Dendritic cell treated with granulocyte-macrophage colony-stimulating factor and Interleukin-4, amounts not matched to agents 40 ng/mL and 50 ng/mL, for 4 days (primary cell): ENCODE results near the gene TMPRSS6.
A peak's percentile ranks its signal among the peaks of the same experiment; 100 is the strongest.

Source experiments
- H3K27ac Mint-ChIP-seq: one replicate; pipeline ENCODE4 v1.8.0; 2022; ENCODE audit warnings: mild to moderate bottlenecking, mixed read lengths
- H3K27me3 Mint-ChIP-seq: one replicate; pipeline ENCODE4 v1.8.0; 2022; ENCODE audit warnings: mild to moderate bottlenecking, mixed read lengths
- H3K36me3 Mint-ChIP-seq: one replicate; pipeline ENCODE4 v1.8.0; 2022; ENCODE audit warnings: low read depth, mixed read lengths
- H3K4me1 Mint-ChIP-seq: one replicate; pipeline ENCODE4 v1.8.0; 2022; ENCODE audit warnings: low read depth, mixed read lengths
- H3K4me3 Mint-ChIP-seq: one replicate; pipeline ENCODE4 v1.8.0; 2022; ENCODE audit warnings: mild to moderate bottlenecking, moderate library complexity, mixed read lengths
- H3K9me3 Mint-ChIP-seq: one replicate; pipeline ENCODE4 v1.8.0; 2022; ENCODE audit warnings: mixed read lengths
- intact Hi-C: fragments of 100-400 bp; cut with micrococcal nuclease; formaldehyde crosslinking; loops from one replicate; pipeline ENCODE4 v1.15.0; 2022

The TMPRSS6 gene

DNA sequence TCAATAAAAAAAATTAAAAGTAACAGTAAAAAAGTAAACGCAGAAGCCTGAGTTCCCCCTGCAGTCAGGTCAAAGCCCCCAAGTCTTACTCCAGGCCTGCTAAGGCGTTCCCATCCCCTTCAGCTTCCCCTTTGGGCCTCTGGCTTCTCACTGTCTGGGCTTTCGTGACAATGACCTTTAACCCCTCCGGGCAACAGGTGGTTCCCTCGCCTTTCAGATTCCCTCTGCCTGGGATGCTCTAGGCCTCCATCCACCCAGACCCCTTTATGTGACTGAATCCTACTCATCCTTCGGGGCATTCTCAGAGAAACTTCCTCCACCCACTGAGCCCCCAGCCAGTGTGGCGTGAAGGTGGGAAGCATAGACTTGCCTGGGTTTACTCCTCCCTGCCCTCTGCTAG, 82.0 kb downstream of the TMPRSS6 start:
- Mint-ChIP-seq H3K27me3 (no peaks in the 10 kb centered on the region), H3K36me3 (peaks cover 67% of the 10 kb centered on the region), H3K4me1 (peaks cover 22% of the 10 kb centered on the region), H3K4me3 (no peak overlapping the region), H3K27ac (no peak overlapping the region), H3K9me3 (no peaks in the 10 kb centered on the region)
- intact Hi-C loops, result no loop called here

DNA sequence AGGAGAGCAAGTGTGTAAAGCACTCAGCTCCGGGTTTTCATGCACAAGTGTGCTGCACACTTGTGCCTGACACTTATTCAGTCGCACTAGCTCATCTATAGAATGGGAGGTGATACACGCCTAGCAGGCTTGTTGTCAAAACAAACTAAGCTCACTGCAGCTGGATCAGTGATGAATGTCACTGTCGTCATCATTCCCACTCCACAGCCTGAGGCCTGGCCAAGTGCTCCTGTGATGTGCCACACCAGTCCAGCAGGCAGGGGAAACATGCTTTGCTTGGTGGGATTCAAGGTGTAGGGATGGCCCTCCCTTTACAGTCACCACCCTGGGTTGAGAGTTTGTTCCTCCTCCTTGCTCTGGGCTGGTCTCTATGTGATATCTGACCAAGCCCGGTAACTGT, 83.2 kb downstream of the TMPRSS6 start:
- Mint-ChIP-seq H3K4me1 (peaks cover 22% of the 10 kb centered on the region), H3K27ac (no peak overlapping the region)
- intact Hi-C loops, result no loop called here

DNA sequence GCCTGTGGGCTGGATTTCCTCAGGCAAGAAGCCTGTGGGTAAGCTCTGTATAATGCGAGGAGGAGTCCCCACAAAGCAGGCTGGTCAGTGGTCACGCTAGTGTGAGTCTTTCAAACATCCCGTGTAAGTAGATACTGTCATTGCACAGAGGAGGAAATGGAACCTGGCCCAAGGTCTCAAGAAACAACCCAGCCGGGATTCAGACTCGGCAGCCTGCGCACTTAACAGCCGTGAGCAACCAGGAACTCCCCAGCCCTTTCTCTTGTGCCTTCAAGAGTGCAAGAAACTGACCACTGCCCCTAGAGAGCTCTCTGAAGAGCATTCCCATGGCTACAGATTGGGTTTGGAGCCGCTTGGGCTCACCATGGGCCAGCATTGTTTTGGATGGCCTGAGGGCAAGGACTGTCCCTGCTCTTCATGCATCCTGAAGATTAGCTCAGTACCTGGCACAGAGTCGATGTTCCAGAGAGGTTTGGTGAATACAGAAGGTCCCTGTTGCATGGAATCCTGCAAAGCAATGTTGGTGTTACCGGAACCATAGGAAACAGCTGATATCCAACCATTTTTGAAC, 83.9 kb downstream of the TMPRSS6 start:
- Mint-ChIP-seq H3K9me3 (no peaks in the 10 kb centered on the region), H3K4me3 (no peak overlapping the region), H3K36me3 (peaks cover 64% of the 10 kb centered on the region), H3K27ac (no peak overlapping the region), H3K27me3 (no peaks in the 10 kb centered on the region), H3K4me1 (peaks cover 26% of the 10 kb centered on the region)
- intact Hi-C loops, result no loop called here

More for the DNA sequence above, 83.2 kb downstream of the TMPRSS6 start:
- no peaks in the 10 kb centered on the region for H3K9me3 Mint-ChIP-seq
- H3K36me3 Mint-ChIP-seq, result peaks cover 67% of the 10 kb centered on the region
- H3K4me3 Mint-ChIP-seq, result no peak overlapping the region
- H3K27me3 Mint-ChIP-seq, result no peaks in the 10 kb centered on the region

DNA sequence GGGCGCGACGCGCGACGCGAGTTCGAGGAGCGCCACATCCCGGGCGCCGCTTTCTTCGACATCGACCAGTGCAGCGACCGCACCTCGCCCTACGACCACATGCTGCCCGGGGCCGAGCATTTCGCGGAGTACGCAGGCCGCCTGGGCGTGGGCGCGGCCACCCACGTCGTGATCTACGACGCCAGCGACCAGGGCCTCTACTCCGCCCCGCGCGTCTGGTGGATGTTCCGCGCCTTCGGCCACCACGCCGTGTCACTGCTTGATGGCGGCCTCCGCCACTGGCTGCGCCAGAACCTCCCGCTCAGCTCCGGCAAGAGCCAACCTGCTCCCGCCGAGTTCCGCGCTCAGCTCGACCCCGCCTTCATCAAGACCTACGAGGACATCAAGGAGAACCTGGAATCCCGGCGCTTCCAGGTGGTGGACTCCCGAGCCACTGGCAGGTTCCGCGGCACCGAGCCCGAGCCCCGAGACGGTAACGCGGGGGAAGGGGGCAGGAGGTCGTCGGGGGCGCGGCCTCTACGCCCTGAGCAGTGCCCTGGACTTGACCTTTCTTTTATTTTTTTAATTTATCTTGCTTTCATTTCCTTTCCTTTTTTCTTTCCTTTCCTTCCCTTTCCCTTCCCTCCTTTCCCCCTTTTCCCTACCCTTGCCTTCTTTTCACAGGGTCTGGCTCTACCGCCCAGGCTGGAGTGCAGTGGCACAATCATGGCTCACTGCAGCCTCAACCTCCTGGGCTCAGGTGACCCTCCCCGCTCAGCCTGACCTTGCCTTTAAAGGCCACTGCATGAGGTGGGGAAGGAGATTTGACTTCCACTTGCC, 85.0 kb downstream of the TMPRSS6 start:
- peaks cover 30% of the 10 kb centered on the region for H3K4me1 Mint-ChIP-seq
- H3K27me3 Mint-ChIP-seq, result no peaks in the 10 kb centered on the region
- intact Hi-C loops, result no loop called here
- peaks cover 60% of the 10 kb centered on the region for H3K36me3 Mint-ChIP-seq
- no peak overlapping the region for H3K4me3 Mint-ChIP-seq
- H3K27ac Mint-ChIP-seq, result no peak overlapping the region
- H3K9me3 Mint-ChIP-seq, result no peaks in the 10 kb centered on the region

DNA sequence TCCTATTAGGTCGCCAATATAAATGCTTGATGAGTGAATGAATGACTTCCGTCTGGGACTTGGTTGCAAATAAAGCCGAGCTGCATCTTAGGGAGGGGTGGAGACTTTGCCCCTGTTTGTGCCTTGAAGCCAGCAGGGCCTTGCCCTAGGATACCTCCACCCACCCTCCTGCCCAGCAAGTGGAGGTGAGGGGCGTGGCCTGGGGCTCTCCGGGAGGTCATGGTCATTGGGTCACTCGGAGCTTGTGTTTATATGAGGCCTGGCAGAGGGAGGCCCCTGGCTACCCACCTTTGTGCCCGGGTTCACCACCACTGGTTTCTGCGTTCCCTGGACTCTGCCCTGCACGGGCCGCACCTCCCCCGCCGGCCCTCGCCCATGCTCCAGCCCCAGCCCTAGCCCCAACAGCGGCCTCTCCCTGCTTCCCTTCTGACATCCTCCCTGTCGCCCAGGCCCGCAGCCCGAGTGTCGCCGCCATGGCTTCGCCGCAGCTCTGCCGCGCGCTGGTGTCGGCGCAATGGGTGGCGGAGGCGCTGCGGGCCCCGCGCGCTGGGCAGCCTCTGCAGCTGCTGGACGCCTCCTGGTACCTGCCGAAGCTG, 85.7 kb downstream of the TMPRSS6 start:
- Mint-ChIP-seq H3K4me3 (no peak overlapping the region), H3K4me1 (peaks cover 30% of the 10 kb centered on the region)
- intact Hi-C loops, result no loop called here

DNA sequence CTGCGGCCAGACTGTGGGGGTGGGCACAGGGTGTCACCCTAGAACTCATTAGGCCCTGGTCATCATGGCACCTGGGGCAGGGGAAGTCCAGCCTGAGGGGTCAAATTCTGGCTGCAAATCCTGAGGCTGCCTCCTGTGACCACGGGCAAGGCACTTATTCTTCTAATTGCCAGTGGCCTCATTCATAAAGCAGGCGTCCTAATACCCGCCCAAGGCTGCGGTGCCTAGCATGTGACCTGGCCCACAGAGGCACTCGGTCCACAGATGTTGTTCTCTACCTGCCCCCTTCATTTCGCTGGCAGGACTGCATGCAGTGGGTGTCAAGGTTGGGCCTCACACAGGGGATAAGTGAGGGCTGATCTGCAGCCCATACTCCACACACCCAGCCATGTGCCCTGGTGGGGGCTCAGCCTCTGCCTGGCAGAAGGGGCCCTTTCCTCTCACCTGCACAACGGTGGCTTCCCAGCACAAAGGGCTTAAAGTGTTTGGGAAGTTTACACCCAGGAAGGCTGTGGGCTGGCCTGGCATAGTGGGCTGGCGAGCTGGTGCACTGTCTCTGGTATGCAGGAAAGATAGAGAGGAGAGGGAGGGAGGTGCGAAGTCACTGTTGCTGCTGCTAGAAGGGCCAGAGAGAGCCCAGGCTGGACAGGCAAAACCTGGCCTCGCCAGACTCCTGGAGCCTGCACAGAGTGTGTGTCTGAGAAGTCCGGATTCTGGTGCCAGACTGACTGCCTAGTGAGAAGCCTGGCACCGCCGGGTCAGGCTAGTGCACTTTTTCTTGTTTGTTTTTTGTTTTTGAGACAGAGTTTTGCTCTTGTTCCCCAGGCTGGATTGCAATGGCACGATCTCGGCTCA, 86.8 kb downstream of the TMPRSS6 start:
- intact Hi-C loops, result no loop called here
- peaks cover 41% of the 10 kb centered on the region for H3K4me1 Mint-ChIP-seq
- no peaks in the 10 kb centered on the region for H3K27me3 Mint-ChIP-seq
- H3K36me3 Mint-ChIP-seq, result peaks cover 54% of the 10 kb centered on the region
- H3K9me3 Mint-ChIP-seq, result no peaks in the 10 kb centered on the region
- H3K27ac Mint-ChIP-seq, result no peak overlapping the region
- H3K4me3 Mint-ChIP-seq, result no peak overlapping the region

More for the DNA sequence above, 85.7 kb downstream of the TMPRSS6 start:
- no peaks in the 10 kb centered on the region for H3K9me3 Mint-ChIP-seq
- H3K36me3 Mint-ChIP-seq, result peaks cover 54% of the 10 kb centered on the region
- no peaks in the 10 kb centered on the region for H3K27me3 Mint-ChIP-seq
- H3K27ac Mint-ChIP-seq, result no peak overlapping the region

DNA sequence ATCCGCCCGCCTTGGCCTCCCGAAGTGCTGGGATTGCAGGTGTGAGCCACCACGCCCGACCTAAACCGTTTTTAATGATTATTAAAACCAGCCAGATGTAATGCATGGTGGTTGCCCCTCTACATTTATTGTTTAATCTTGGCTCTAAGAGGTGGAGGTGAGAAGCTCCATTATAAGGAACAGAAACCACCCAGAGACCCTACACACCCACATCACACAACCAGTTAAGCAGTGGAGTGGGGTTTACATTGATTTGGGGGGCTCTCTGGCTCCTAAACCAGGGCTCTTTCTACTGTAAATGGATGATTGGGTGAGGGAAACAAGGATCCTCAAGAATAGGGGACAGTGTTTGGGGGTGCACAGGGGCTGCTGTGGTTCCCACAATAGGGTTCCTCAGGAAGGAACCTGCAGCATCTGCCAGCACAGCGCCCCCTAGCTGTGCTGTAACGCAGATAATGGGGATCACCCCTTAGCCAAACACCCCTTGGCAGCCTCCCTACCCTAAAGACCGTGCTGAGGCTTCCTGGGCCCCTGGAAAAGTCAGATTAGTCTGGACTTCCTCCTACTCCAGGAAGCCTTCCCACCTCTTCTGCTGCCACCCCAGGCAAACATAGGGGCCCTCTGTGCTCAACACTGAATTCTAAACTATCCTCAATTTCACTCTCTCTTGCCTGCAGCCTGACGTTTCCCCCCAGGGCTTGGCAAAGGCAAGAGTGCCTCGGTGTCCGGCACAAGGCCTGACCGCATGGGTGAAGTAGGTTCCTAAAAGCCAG, 87.6 kb downstream of the TMPRSS6 start:
- H3K36me3 Mint-ChIP-seq, result peaks cover 52% of the 10 kb centered on the region
- no peak overlapping the region for H3K27ac Mint-ChIP-seq
- H3K4me3 Mint-ChIP-seq, result no peak overlapping the region
- peaks cover 49% of the 10 kb centered on the region for H3K4me1 Mint-ChIP-seq
- H3K9me3 Mint-ChIP-seq, result no peaks in the 10 kb centered on the region
- intact Hi-C loops, result no loop called here
- no peaks in the 10 kb centered on the region for H3K27me3 Mint-ChIP-seq

DNA sequence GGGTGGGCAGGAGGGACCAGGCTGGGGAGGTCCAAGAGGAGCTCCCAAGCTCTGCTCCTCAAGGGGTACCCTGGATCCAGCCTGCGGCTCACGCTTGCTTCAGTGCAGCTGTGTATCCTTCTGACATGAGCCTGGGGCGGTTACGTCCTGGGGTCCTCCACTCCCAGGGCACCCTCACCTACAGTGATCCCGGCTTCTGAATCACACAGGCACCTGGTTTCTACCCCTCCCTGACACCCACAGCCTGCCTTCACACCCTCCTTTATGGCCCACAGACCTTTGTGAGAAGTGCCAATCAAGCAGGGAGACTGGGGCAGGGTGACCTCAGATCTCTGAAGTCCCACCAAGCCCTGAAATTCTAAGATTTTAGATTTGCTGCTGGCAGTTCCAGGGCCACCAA, 88.5 kb downstream of the TMPRSS6 start:
- H3K9me3 Mint-ChIP-seq, result no peaks in the 10 kb centered on the region
- intact Hi-C loops, result no loop called here
- H3K36me3 Mint-ChIP-seq, result peaks cover 52% of the 10 kb centered on the region
- no peak overlapping the region for H3K4me3 Mint-ChIP-seq
- peaks cover 53% of the 10 kb centered on the region for H3K4me1 Mint-ChIP-seq
- no peak overlapping the region for H3K27ac Mint-ChIP-seq
- H3K27me3 Mint-ChIP-seq, result no peaks in the 10 kb centered on the region

DNA sequence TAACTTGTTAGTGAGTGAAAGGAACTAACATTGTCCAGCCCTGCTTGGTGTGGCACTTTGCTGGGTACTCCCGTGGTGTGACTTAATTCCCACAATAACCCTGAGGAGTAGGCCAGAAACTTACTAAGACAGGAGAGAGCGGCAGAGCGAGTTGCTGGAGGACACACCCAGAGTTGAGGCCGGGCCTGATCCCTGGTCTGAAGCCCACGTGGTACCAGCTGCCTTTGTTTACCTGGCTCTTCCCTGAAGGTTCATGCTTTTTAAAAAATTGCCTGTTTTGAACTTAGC, 89.4 kb downstream of the TMPRSS6 start:
- H3K9me3 Mint-ChIP-seq, result no peaks in the 10 kb centered on the region
- peak overlapping the region; percentile 97 for H3K4me3 Mint-ChIP-seq
- peaks cover 47% of the 10 kb centered on the region for H3K36me3 Mint-ChIP-seq
- H3K27me3 Mint-ChIP-seq, result no peaks in the 10 kb centered on the region
- intact Hi-C loops, result no loop called here
- peak overlapping the region; percentile 91 for H3K27ac Mint-ChIP-seq
- peaks cover 59% of the 10 kb centered on the region for H3K4me1 Mint-ChIP-seq

DNA sequence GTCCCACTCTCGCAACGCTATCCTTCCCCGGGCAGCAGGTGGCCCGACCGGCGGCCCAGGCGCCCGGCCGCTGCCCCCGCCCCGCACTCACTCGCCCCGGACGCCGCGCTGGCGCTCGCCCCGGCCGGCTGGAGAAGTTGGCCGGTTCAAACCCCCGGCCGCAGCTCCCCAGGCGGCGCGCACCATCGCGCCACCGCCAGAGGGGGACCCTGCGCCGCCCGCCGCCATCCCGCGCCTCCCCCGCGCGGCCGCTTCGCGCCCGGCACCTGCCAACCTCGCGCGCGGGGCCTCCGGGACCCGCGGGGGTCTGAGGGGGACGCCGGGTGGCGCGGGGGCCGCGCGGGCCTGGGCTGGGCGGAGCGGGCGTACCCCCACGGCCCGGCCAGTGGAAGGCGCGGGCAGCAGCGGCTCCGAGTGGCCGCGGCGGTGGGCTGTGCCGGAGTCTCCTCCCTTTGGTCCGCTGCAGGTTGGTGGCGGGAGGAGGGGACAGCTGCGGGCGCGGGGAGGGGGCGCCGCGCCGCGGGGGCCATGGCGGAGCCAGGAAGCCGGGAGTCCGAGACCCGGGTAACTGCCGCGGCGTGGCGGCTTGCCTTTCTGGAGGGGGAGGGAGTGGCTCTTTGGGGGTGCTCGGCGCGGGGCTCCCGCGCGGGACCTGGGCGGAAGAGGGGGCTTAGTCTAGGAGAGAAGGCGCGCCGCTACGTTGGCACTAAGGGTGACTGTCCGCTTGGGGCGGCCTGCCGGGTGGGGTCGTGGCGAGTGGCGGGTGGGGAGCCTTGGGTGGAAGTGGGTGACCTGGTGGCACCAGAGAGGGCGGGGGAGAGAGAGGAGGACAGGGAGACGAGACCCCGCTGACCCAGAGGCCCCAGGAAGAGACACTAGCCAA, 90.0 kb downstream of the TMPRSS6 start, which contains the start of the genes MPST and TST:
Gene MPST (plus strand): TSS at position 434 of the 883 bp plus-strand sequence. CDS start 95 bp downstream, at position 529.
Gene TST (minus strand): TSS at position 139 of the 883 bp plus-strand sequence. CDS start 715 bp downstream, outside the sequence.
- Mint-ChIP-seq H3K4me1 (peaks cover 57% of the 10 kb centered on the region), H3K27ac (peak within 1 kb of the TSS; percentile 91), H3K27me3 (no peaks in the 10 kb centered on the region), H3K4me3 (peak within 1 kb of the TSS; percentile 97), H3K9me3 (no peaks in the 10 kb centered on the region), H3K36me3 (peaks cover 41% of the 10 kb centered on the region)
- intact Hi-C loops, result loop anchor here (2.0 kb wide), 1 partner anchor 31 kb away; the partner anchor contains the start of gene KCTD17

DNA sequence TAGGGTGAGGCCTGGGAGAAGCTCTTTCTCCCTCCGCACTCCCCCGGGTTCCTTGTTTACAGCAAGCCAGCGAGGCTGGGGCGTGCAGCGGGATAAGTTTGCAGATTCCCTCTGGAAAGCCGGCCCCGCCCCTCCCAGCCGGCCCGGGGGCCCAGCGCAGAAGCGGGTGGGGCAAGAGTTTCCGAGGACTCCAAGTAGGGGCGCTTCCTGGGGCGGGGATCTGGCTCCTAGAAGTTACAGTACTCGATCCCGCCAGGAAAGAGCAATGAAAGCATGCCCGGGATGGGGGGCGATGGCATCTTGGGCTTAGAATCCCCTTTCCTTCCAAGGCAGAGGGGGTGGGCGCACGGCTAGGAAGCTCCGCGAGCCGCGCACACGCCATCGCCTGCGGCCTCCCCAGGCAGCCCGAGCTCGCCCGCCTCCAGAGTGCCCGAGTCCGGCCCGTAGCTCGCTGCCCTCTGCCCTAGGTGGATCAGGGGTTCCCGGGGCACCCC, 90.7 kb downstream of the TMPRSS6 start:
- Mint-ChIP-seq H3K4me1 (peaks cover 57% of the 10 kb centered on the region), H3K9me3 (no peaks in the 10 kb centered on the region), H3K4me3 (peak overlapping the region; percentile 83), H3K27me3 (no peaks in the 10 kb centered on the region), H3K27ac (peak overlapping the region; percentile 91), H3K36me3 (peaks cover 34% of the 10 kb centered on the region)
- intact Hi-C loops, result loop anchor here (2.0 kb wide), 1 partner anchor 32 kb away; the partner anchor contains the start of gene KCTD17

DNA sequence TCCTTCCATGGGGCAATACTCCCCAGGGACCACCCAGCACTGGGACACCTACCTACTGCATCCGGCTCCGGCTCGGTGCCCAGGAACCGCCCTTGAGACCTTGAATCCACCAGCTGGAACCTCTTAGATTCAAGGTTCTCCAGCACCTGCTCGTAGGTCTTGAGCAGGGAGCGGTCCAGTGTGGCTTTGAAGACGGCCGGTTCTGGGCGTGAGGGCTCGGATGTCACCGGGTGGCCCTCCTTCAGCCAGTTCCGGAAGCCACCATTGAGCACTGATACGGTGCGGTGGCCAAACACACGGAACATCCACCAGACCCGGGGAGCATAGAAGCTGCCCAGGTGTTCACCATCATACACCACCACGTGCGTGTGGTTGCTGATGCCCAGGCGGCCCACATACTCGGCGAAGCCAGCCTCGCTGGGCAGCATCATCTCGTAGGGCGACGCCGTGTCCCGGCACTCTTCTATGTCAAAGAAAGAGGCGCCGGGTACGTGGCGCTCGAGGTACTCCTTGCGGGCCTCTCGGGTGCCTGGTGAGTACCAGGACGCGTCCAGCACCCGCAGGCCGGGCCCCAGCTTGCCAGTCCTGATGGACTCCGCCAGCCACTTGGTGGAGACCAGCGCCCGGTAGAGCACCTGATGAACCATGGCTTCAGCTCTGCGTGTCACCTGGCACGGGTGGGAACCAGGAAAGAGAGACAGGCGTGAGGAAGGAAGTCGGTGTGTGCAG, 91.3 kb downstream of the TMPRSS6 start:
- no peaks in the 10 kb centered on the region for H3K27me3 Mint-ChIP-seq
- H3K9me3 Mint-ChIP-seq, result no peaks in the 10 kb centered on the region
- H3K27ac Mint-ChIP-seq, result peak overlapping the region; percentile 91
- intact Hi-C loops, result loop anchor here (2.0 kb wide), 1 partner anchor 33 kb away; the partner anchor contains the start of gene KCTD17
- H3K4me3 Mint-ChIP-seq, result peak overlapping the region; percentile 83
- H3K4me1 Mint-ChIP-seq, result peaks cover 57% of the 10 kb centered on the region
- H3K36me3 Mint-ChIP-seq, result peaks cover 29% of the 10 kb centered on the region
